Right atrium auricular region (tissue), 2 donors: ENCODE measurements around the gene UNCX. TPM values are rescaled to one million over a fixed set of nuclear protein-coding genes. Genes with fewer than 3 reads are reported as not detected.

ENCODE experiments used
- DNase-seq: peaks from one replicate; pipeline ENCODE4 v3.0.0-alpha.2; 2019; ENCODE audit warnings: low spot score
- H3K27ac ChIP-seq, 2 donors: fragments of 200-600 bp; sonication (generic); 1 replicate in 1 of 2; 2 replicates in 1 of 2; pipeline ENCODE4 v1.5.1; 2016 to 2019
- H3K27me3 ChIP-seq, 2 donors: fragments of 200-600 bp; sonication (generic); one replicate each; pipeline versions ENCODE4 v1.5.1 to v1.6.0; 2017 to 2019
- H3K36me3 ChIP-seq: fragments of 200-600 bp; sonication (generic); one replicate; pipeline ENCODE4 v1.5.1; 2016
- H3K4me1 ChIP-seq, 2 donors: fragments of 200-600 bp; sonication (generic); one replicate each; pipeline versions ENCODE4 v1.5.1 to v1.6.0; 2017 to 2019
- H3K4me3 ChIP-seq, 2 donors: fragments of 200-600 bp; sonication (generic); 1 replicate in 1 of 2; 2 replicates in 1 of 2; pipeline ENCODE4 v1.5.1; 2017 to 2019; ENCODE audit warnings: mild to moderate bottlenecking in 1 of 2, moderate library complexity in 1 of 2
- H3K9me3 ChIP-seq, 2 donors: fragments of 200-600 bp; sonication (generic); one replicate each; pipeline ENCODE4 v1.5.1; 2019
- CTCF ChIP-seq, 2 donors: fragments of 200-600 bp; sonication (generic); IDR thresholded peaks; one replicate each; pipeline ENCODE4 v1.5.1; 2019; ENCODE audit warnings: antibody characterized with exemption in 2 of 2
- total RNA-seq, 2 donors: library from RNA; depleted of rRNA; stranded (reverse); fragments of >200 nt; gene quantifications; one replicate each; pipeline ENCODE4 v1.1.0, GENCODE V29; 2016

Gene UNCX
- total RNA-seq, 2 donors from 2014 or later: not detected

GRCh38 chr7:1241603-1242255, 9.1 kb downstream of the UNCX start:
- Histone ChIP-seq H3K4me1 (peaks cover 0 to 32% of the 10 kb centered on the region in 2 donors), H3K4me3 (no peak overlapping the region), H3K9me3 (no peaks in the 10 kb centered on the region), H3K27ac (no peak overlapping the region), H3K36me3 (no peaks in the 10 kb centered on the region), H3K27me3 (peaks cover 64 to 98% of the 10 kb centered on the region in 2 donors)
- DNase-seq: no peak
- no peak for TF ChIP-seq CTCF (IDR thresholded peaks at IDR 0.05)

GRCh38 chr7:1242256-1242605, 9.6 kb downstream of the UNCX start:
- no peaks in the 10 kb centered on the region for H3K9me3 ChIP-seq
- peaks cover 0 to 32% of the 10 kb centered on the region in 2 donors for H3K4me1 ChIP-seq
- no peak for DNase-seq
- H3K27me3 ChIP-seq: peaks cover 65 to 99% of the 10 kb centered on the region in 2 donors
- no peaks in the 10 kb centered on the region for H3K36me3 ChIP-seq
- H3K4me3 ChIP-seq: no peak overlapping the region
- TF ChIP-seq CTCF (IDR thresholded peaks at IDR 0.05): no peak
- H3K27ac ChIP-seq: no peak overlapping the region

- no peak for DNase-seq
- Histone ChIP-seq H3K4me1 (peaks cover 0 to 36% of the 10 kb centered on the region in 2 donors), H3K36me3 (no peaks in the 10 kb centered on the region), H3K9me3 (no peaks in the 10 kb centered on the region), H3K27me3 (peaks cover 67 to 100% of the 10 kb centered on the region in 2 donors), H3K4me3 (no peak overlapping the region), H3K27ac (no peak overlapping the region)
- no peak for TF ChIP-seq CTCF (IDR thresholded peaks at IDR 0.05)
These were observed 10.1 kb downstream of the UNCX start for GRCh38 chr7:1242606-1243289.

GRCh38 chr7:1243290-1243963, 10.8 kb downstream of the UNCX start:
- DNase-seq: no peak
- H3K27me3 ChIP-seq: peaks cover 71 to 100% of the 10 kb centered on the region in 2 donors
- no peak for TF ChIP-seq CTCF (IDR thresholded peaks at IDR 0.05)

GRCh38 chr7:1243964-1244416, 11.3 kb downstream of the UNCX start:
- DNase-seq: no peak
- no peaks in the 10 kb centered on the region for H3K36me3 ChIP-seq
- H3K4me1 ChIP-seq: peaks cover 0 to 48% of the 10 kb centered on the region in 2 donors
- no peaks in the 10 kb centered on the region for H3K9me3 ChIP-seq
- TF ChIP-seq CTCF (IDR thresholded peaks at IDR 0.05): no peak
- H3K27ac ChIP-seq: no peak overlapping the region
- no peak overlapping the region for H3K4me3 ChIP-seq
- H3K27me3 ChIP-seq: peaks cover 72 to 97% of the 10 kb centered on the region in 2 donors

More at GRCh38 chr7:1243290-1243963, 10.8 kb downstream of the UNCX start:
- Histone ChIP-seq H3K9me3 (no peaks in the 10 kb centered on the region), H3K4me1 (peaks cover 0 to 43% of the 10 kb centered on the region in 2 donors), H3K27ac (no peak overlapping the region), H3K36me3 (no peaks in the 10 kb centered on the region), H3K4me3 (no peak overlapping the region)
